Suprapubic skin (tissue), 4 donors: ENCODE measurements around the gene ANO4.

Experiments
- CTCF ChIP-seq, 2 donors: fragments of 200-600 bp in 1 of 2; fragments of 450-650 bp in 1 of 2; sonication (generic) in 1 of 2; IDR thresholded peaks; one replicate each; pipeline ENCODE4 v1.5.1; 2016 to 2019; ENCODE audit warnings: antibody characterized with exemption in 2 of 2, mild to moderate bottlenecking in 1 of 2, moderate library complexity in 1 of 2
- POLR2A ChIP-seq, 2 donors: fragments of 450-650 bp; IDR thresholded peaks; one replicate each; pipeline ENCODE4 v1.6.1; 2017; ENCODE audit warnings: antibody characterized with exemption in 2 of 2, mild to moderate bottlenecking in 2 of 2, moderate library complexity in 2 of 2
- POLR2AphosphoS5 ChIP-seq, 3 donors: sonication (generic); formaldehyde crosslinking; IDR thresholded peaks; one replicate each; pipeline ENCODE4 v1.6.1; 2017; ENCODE audit warnings: antibody characterized with exemption in 3 of 3

DNA sequence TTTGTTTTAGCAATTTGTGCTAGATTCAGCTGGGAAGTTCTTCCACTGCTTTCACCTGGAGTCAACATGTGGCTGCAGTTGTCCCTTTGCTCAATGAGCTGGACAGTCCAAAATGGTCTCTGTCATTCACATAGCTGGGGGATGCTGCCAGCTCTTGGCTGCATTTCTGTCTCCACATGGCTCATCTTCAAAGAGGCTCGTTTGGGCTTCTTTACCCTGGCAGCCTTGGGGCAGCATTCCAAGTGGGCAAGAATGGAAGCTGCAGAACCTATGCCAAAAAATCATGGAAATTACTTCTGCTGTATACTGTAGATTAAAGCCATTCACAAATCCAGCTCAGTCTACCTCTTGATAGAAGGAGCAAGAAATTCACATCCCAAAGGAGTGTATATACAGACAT lies 216.3 kb downstream of the ANO4 start:
- TF ChIP-seq CTCF (IDR thresholded peaks at IDR 0.05), result no peak
- no peak for TF ChIP-seq POLR2AphosphoS5 (IDR thresholded peaks at IDR 0.05)
- TF ChIP-seq POLR2A (IDR thresholded peaks at IDR 0.05), result no peak
